ENCODE results near the gene ADAMTS9. TPM values are rescaled to one million over a fixed set of nuclear protein-coding genes. Genes with fewer than 3 reads are reported as not detected.

The ADAMTS9 gene
- total and polyA plus RNA-seq, 8 donors = 5.5 to 107 (median 30.5) TPM

GRCh38 chr3:64575211-64575844, 112.5 kb downstream of the ADAMTS9 start:
- H3K36me3 ChIP-seq = no peaks in the 10 kb centered on the region
- no peak overlapping the region for H3K4me3 ChIP-seq
- no peaks in the 10 kb centered on the region for H3K4me1 ChIP-seq
- no peak overlapping the region for H3K27ac ChIP-seq
- WGBS, 5 donors = 85 to 96% (median 91%) methylated on average over 2 of the region's 2 CpGs
- intact Hi-C loops (cut with DNase I; ENCODE audit: low total_unique reads) = no loop called here
- no peaks in the 10 kb centered on the region for H3K27me3 ChIP-seq
- DNase-seq = no peak
- TF ChIP-seq POLR2A (IDR thresholded peaks at IDR 0.05) (no peak), EP300 (IDR thresholded peaks at IDR 0.05) (no peak), POLR2AphosphoS5 (IDR thresholded peaks at IDR 0.05) (no peak)
- TF ChIP-seq, protein P1, sequence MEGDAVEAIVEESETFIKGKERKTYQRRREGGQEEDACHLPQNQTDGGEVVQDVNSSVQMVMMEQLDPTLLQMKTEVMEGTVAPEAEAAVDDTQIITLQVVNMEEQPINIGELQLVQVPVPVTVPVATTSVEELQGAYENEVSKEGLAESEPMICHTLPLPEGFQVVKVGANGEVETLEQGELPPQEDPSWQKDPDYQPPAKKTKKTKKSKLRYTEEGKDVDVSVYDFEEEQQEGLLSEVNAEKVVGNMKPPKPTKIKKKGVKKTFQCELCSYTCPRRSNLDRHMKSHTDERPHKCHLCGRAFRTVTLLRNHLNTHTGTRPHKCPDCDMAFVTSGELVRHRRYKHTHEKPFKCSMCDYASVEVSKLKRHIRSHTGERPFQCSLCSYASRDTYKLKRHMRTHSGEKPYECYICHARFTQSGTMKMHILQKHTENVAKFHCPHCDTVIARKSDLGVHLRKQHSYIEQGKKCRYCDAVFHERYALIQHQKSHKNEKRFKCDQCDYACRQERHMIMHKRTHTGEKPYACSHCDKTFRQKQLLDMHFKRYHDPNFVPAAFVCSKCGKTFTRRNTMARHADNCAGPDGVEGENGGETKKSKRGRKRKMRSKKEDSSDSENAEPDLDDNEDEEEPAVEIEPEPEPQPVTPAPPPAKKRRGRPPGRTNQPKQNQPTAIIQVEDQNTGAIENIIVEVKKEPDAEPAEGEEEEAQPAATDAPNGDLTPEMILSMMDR (IDR thresholded peaks at IDR 0.05) = peak in 4 of 7 experiments; percentile 8 to 48 (median 40)
- no peaks in the 10 kb centered on the region for H3K9me3 ChIP-seq

DNA sequence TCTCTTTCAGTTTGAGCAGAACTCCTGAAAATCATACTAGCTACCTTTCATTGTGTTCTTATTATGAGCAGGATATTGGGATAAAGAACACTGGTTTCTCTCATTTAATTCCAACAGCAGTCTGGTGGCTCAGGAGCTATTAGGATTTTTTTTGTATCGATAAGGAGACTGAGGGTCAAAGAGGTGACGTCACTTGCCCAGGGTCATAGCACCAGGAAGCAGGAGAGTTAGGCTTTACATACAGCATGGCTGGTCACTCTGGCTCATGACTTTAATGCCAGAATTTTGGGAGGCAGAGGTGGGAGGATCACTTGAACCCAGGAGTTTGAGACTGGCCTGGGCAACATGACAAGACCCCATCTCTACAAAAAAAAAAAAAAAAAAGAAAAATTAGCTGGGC, 113.6 kb downstream of the ADAMTS9 start:
- Histone ChIP-seq H3K36me3 (no peaks in the 10 kb centered on the region), H3K4me3 (no peak overlapping the region), H3K4me1 (no peaks in the 10 kb centered on the region), H3K27ac (no peak overlapping the region), H3K9me3 (no peaks in the 10 kb centered on the region), H3K27me3 (no peaks in the 10 kb centered on the region)
- no peak for DNase-seq
- intact Hi-C loops (cut with DNase I; ENCODE audit: low total_unique reads) = no loop called here
- no peak for TF ChIP-seq POLR2A (IDR thresholded peaks at IDR 0.05)
- no peak for TF ChIP-seq POLR2AphosphoS5 (IDR thresholded peaks at IDR 0.05)
- TF ChIP-seq EP300 (IDR thresholded peaks at IDR 0.05) = no peak
- TF ChIP-seq, protein P1 (IDR thresholded peaks at IDR 0.05) = no peak
- 88 to 96% (median 91%) methylated on average over 2 of the region's 2 CpGs for WGBS, 5 donors

DNA sequence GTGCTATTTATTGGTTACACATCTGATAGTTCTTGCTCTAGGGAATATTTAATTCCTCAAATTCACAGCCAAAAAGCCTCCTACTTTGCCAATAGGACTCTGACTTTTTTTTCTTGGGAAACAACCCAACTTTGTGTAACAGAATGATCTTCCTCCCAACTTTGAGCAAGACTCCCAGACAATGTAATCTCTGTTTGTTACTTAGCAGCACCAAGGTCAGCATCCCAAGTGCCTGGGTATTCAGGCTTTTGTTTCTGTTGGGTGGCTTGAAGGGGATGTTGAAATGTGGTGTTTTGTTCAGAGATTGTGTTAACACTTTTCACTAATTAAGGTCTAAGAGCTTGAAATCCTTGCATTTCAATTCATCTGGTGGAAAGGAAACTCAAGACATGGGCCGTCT, 115.8 kb downstream of the ADAMTS9 start:
- no peaks in the 10 kb centered on the region for H3K27me3 ChIP-seq
- intact Hi-C loops (cut with DNase I; ENCODE audit: low total_unique reads) = no loop called here
- H3K4me3 ChIP-seq = no peak overlapping the region
- H3K9me3 ChIP-seq = no peaks in the 10 kb centered on the region
- DNase-seq = no peak
- H3K4me1 ChIP-seq = no peaks in the 10 kb centered on the region
- H3K27ac ChIP-seq = no peak overlapping the region
- TF ChIP-seq, protein P1 (IDR thresholded peaks at IDR 0.05) = no peak
- TF ChIP-seq POLR2A (IDR thresholded peaks at IDR 0.05) (no peak), POLR2AphosphoS5 (IDR thresholded peaks at IDR 0.05) (no peak), EP300 (IDR thresholded peaks at IDR 0.05) (no peak)
- 88 to 98% (median 94%) methylated on average over 1 of the region's 1 CpG for WGBS, 5 donors
- peaks cover 0 to 4% (median 0%) of the 10 kb centered on the region in 4 donors for H3K36me3 ChIP-seq

GRCh38 chr3:64568895-64569517, 118.8 kb downstream of the ADAMTS9 start:
- H3K27me3 ChIP-seq = no peaks in the 10 kb centered on the region
- no peak for DNase-seq
- no peaks in the 10 kb centered on the region for H3K9me3 ChIP-seq
- peaks cover 0 to 4% (median 0%) of the 10 kb centered on the region in 4 donors for H3K36me3 ChIP-seq
- no peak overlapping the region for H3K27ac ChIP-seq
- no peak overlapping the region for H3K4me3 ChIP-seq
- intact Hi-C loops (cut with DNase I; ENCODE audit: low total_unique reads) = no loop called here
- no peak for TF ChIP-seq EP300 (IDR thresholded peaks at IDR 0.05)
- no peak for TF ChIP-seq POLR2A (IDR thresholded peaks at IDR 0.05)
- TF ChIP-seq POLR2AphosphoS5 (IDR thresholded peaks at IDR 0.05) = no peak
- TF ChIP-seq, protein P1 (IDR thresholded peaks at IDR 0.05) = no peak
- 48 to 74% (median 55%) methylated on average over 5 of the region's 5 CpGs for WGBS, 5 donors
- H3K4me1 ChIP-seq = no peaks in the 10 kb centered on the region
